Measurements from ENCODE around the gene DSC1. TPM values are rescaled to one million over a fixed set of nuclear protein-coding genes. Genes with fewer than 3 reads are reported as not detected.
"Not testable (repeated sequence)": the region's sequence is repeated elsewhere in the genome, so short reads cannot be mapped to it uniquely, and the experiment has no call there.

The DSC1 gene
- total RNA-seq, 2 donors from 2014 or later = 0.41 TPM; not detected in 1

DNA sequence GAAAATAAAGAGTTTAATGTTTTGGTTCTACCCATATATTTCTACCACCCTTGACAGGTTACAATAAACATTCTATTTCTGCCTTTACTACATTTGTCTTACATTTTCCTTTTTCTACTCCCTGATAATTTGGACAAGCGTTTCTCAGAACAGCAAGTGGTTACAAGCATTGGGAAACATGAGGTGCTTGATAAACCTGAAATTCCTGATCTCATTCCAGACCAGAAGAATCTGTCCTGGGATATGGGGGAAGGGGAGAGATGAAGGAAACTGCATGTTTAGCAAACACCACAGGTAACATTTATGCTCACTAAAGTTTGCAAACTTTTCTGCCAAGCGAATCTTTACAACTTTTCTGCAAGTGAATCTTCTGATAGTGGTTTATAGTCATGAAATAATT is 28.3 kb upstream of the DSC1 start:
- no peaks in the 10 kb centered on the region for H3K9me3 ChIP-seq
- H3K4me3 ChIP-seq = no peak overlapping the region
- H3K36me3 ChIP-seq = no peaks in the 10 kb centered on the region
- no peak overlapping the region for H3K27ac ChIP-seq
- DNase-seq (ENCODE audit: low spot score) = no peak
- H3K4me1 ChIP-seq (ENCODE audit: control insufficient read depth in 1 of 2, low read depth in 2 of 2) = no peaks in the 10 kb centered on the region
- no peaks in the 10 kb centered on the region for H3K27me3 ChIP-seq (replicated peaks; ENCODE audit: insufficient read depth)
- TF ChIP-seq, protein P1, sequence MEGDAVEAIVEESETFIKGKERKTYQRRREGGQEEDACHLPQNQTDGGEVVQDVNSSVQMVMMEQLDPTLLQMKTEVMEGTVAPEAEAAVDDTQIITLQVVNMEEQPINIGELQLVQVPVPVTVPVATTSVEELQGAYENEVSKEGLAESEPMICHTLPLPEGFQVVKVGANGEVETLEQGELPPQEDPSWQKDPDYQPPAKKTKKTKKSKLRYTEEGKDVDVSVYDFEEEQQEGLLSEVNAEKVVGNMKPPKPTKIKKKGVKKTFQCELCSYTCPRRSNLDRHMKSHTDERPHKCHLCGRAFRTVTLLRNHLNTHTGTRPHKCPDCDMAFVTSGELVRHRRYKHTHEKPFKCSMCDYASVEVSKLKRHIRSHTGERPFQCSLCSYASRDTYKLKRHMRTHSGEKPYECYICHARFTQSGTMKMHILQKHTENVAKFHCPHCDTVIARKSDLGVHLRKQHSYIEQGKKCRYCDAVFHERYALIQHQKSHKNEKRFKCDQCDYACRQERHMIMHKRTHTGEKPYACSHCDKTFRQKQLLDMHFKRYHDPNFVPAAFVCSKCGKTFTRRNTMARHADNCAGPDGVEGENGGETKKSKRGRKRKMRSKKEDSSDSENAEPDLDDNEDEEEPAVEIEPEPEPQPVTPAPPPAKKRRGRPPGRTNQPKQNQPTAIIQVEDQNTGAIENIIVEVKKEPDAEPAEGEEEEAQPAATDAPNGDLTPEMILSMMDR (IDR thresholded peaks at IDR 0.05) = no peak
- ATAC-seq (ENCODE audit: insufficient number of reproducible peaks, low FRiP score, low read depth) = no peak

GRCh38 chr18:31189757-31190156 is 27.1 kb upstream of the DSC1 start:
- TF ChIP-seq, protein P1 (IDR thresholded peaks at IDR 0.05) = no peak
- Histone ChIP-seq H3K4me3 (no peak overlapping the region), H3K27ac (no peak overlapping the region), H3K4me1 (ENCODE audit: control insufficient read depth in 1 of 2, low read depth in 2 of 2) (no peaks in the 10 kb centered on the region), H3K36me3 (no peaks in the 10 kb centered on the region), H3K27me3 (replicated peaks; ENCODE audit: insufficient read depth) (no peaks in the 10 kb centered on the region), H3K9me3 (no peaks in the 10 kb centered on the region)
- ATAC-seq (ENCODE audit: insufficient number of reproducible peaks, low FRiP score, low read depth) (no peak), DNase-seq (ENCODE audit: low spot score) (no peak)

DNA sequence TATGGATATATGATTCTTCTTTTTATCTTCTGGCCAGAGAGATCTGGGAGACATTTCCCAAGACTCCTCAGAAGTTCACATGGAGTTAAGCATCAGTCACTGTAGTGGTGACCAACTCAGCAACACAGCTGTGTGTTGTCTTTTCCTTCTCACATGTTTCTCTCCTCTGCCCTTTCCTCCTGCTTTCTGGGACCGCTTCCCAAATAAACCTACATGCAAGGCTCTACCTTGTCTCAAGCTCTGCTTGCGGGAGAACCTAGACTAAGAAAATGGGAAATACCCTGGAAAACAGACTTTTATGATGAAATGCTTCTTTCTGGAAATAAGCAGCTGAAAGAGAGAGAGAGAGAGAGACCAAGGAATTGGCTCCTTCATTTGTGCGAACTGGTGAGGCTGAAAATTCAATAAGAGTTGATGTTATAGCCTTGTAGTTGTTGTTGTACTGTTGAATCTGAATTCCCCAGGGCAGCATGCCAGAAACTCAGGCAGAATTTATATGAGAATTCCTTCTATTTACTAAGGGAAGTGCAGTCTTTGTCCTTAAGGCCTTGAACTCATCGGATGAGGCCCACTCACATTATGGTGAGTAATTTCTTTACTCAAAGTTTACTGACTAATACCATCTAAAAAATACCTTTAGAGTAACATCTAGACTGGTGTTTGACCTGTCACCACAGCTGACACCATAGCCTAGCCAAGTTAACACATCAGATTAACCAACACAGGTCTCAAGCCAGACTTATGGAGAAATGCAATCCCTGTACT is 22.7 kb upstream of the DSC1 start:
- DNase-seq (ENCODE audit: low spot score) (no peak), ATAC-seq (ENCODE audit: insufficient number of reproducible peaks, low FRiP score, low read depth) (no peak)
- Histone ChIP-seq H3K27ac (no peak overlapping the region), H3K36me3 (no peaks in the 10 kb centered on the region), H3K27me3 (replicated peaks; ENCODE audit: insufficient read depth) (no peaks in the 10 kb centered on the region), H3K4me3 (no peak overlapping the region), H3K9me3 (no peaks in the 10 kb centered on the region), H3K4me1 (ENCODE audit: control insufficient read depth in 1 of 2, low read depth in 2 of 2) (no peaks in the 10 kb centered on the region)
- TF ChIP-seq, protein P1 (IDR thresholded peaks at IDR 0.05) = no peak

DNA sequence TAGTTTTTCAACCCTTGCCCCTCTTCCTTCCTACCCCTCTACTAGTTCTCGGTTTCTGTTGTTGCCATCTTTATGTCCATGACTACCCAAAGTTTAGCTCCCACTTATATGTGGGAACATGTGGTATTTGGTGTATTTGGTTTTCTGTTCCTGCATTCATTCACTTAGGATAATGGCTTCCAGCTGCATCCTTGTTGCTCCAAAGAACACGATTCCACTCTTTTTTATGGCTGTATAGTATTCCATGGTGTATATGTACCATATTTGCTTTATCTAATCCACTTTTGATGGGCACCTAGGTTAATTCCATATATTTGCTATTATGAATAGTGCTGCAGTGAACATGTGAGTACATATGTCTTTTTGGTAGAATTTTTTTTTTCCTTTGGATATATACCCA is 20.6 kb upstream of the DSC1 start:
- no peak for ATAC-seq (ENCODE audit: insufficient number of reproducible peaks, low FRiP score, low read depth)
- TF ChIP-seq, protein P1 (IDR thresholded peaks at IDR 0.05) = no peak

DNA sequence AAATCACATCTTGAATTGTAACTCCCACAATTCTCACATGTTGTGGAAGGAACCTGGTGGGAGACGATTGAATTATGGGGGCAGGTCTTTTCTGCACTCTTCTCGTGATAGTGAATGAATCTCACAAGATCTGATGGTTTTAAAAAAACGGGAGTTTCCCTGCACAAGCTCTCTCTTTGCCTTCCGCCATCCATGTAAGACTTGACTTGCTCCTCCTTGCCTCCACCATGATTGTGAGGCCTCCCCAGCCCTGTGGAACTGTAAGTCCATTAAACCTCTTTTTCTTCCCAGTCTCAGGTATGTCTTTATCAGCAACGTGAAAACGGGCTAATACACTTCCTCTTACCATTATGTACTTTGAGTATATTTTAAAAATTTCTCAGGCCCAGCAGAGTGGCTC is 14.7 kb upstream of the DSC1 start:
- not testable (repeated sequence) for ATAC-seq (ENCODE audit: insufficient number of reproducible peaks, low FRiP score, low read depth); H3K36me3 ChIP-seq

More for the DNA sequence above, 20.6 kb upstream of the DSC1 start:
- Histone ChIP-seq H3K4me1 (ENCODE audit: control insufficient read depth in 1 of 2, low read depth in 2 of 2) (no peaks in the 10 kb centered on the region), H3K27ac (no peak overlapping the region), H3K27me3 (replicated peaks; ENCODE audit: insufficient read depth) (no peaks in the 10 kb centered on the region), H3K9me3 (no peaks in the 10 kb centered on the region), H3K4me3 (no peak overlapping the region), H3K36me3 (no peaks in the 10 kb centered on the region)
- no peak for DNase-seq (ENCODE audit: low spot score)

GRCh38 chr18:31176531-31176930 is 13.9 kb upstream of the DSC1 start:
- TF ChIP-seq, protein P1 (IDR thresholded peaks at IDR 0.05) = no peak
- no peaks in the 10 kb centered on the region for H3K4me1 ChIP-seq (ENCODE audit: control insufficient read depth in 1 of 2, low read depth in 2 of 2)
- H3K4me3 ChIP-seq = no peak overlapping the region
- H3K27ac ChIP-seq = no peak overlapping the region
- H3K27me3 ChIP-seq (replicated peaks; ENCODE audit: insufficient read depth) = no peaks in the 10 kb centered on the region
- DNase-seq (ENCODE audit: low spot score) (no peak), ATAC-seq (ENCODE audit: insufficient number of reproducible peaks, low FRiP score, low read depth) (no peak)
- no peaks in the 10 kb centered on the region for H3K36me3 ChIP-seq
- no peaks in the 10 kb centered on the region for H3K9me3 ChIP-seq

More for the DNA sequence above, 14.7 kb upstream of the DSC1 start:
- H3K4me3 ChIP-seq; H3K4me1 ChIP-seq (ENCODE audit: control insufficient read depth in 1 of 2, low read depth in 2 of 2); DNase-seq (ENCODE audit: low spot score); H3K9me3 ChIP-seq; H3K27me3 ChIP-seq (replicated peaks; ENCODE audit: insufficient read depth); H3K27ac ChIP-seq: not testable (repeated sequence)
